ENCODE data around the gene DIPK2A.

The DIPK2A gene

GRCh38 chr3:143974271-143975238, 2.9 kb downstream of the DIPK2A start:
- no peak for DNase-seq (ENCODE audit: low read depth)

GRCh38 chr3:143975554-143976152, 4.0 kb downstream of the DIPK2A start:
- no peak for DNase-seq (ENCODE audit: low read depth)

GRCh38 chr3:143977341-143978262, 6.0 kb downstream of the DIPK2A start:
- no peak for DNase-seq (ENCODE audit: low read depth)

- DNase-seq (ENCODE audit: low read depth): no peak
Observed at GRCh38 chr3:143978263-143978631, 6.6 kb downstream of the DIPK2A start.

DNA sequence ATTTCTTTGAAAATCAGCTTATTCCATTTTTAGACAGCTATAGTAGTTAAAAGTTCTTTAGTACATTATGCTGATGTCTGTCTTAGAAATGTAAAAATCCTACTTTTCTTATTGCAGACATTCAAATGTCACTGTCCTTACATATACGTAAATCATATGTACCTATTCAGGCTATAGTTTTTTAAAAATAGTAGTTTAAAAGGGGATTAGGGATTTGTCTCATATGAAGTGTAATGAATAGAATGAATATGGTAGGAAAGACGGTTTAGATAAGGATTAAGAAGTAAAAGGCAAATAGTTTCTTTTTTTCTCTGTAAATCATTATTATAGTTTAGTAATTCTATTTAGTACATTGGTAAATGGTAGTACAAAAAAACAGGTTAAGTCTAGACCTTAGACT, 7.4 kb downstream of the DIPK2A start:
- DNase-seq (ENCODE audit: low read depth): no peak

DNA sequence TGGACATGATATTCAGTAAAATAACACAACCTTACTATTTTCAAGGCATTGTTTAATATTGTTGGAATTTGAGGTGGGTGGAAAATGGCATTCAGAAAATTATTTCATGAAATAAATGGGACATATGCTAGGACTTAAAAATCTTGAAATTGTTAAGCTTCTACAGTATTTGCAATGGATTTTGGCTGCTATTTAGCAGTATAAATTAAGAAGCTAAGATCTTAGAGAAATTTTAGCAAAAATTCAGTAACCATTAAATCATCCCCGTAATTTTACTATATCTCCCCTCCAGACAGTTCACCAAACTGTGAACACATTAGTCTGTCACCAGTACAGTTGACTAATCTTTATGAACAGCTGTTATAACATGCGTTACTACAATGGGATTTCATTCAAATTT, 8.2 kb downstream of the DIPK2A start:
- DNase-seq (ENCODE audit: low read depth): no peak

DNA sequence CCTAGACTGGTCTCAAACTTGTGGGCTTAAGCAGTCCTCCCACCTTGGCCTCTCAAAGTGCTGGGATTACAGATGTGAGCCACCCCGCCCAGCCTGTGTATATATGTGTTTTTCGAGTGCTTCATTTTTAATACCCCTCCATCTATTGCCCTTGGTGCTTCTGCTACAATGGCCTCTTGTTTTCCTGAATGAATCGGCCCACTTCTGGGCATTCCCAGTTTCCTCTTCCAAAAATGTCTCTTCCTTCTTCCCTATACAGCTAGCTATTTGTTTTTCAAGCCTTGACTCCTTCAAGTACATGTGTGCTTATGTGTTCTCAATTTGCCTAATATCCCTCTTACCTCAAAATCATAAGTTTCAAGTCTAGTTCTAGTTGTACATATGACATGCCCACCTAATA, 16.7 kb downstream of the DIPK2A start:
- DNase-seq (ENCODE audit: low read depth): no peak

GRCh38 chr3:143989461-143989860, 17.8 kb downstream of the DIPK2A start:
- no peak for DNase-seq (ENCODE audit: low read depth)

GRCh38 chr3:143991713-143992112, 20.1 kb downstream of the DIPK2A start:
- DNase-seq (ENCODE audit: low read depth): no peak

GRCh38 chr3:143998266-143998665, 26.6 kb downstream of the DIPK2A start:
- no peak for DNase-seq (ENCODE audit: low read depth)

- no peak for DNase-seq (ENCODE audit: low read depth)
Observed at GRCh38 chr3:144003051-144003450, 31.4 kb downstream of the DIPK2A start.

DNA sequence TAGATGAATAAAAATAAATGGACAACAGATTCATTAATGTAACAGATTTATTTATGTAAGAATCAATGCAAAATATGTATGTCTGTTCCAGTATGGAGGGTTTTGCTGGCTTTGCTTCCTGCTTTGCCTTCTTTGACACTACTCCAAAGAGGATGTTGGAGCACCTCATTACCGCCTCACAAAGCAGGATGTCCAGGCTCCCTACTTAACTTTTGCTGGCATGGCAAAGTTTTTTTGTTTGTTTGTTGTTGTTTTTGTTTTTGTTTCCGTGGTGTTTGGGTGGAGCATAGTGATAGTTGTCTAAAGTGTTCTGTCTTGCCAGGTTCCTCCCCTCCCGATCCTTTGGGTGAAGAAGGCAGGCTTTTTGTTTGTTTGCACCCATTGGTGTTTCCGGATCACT, 38.7 kb downstream of the DIPK2A start:
- no peak for DNase-seq (ENCODE audit: low read depth)

DNA sequence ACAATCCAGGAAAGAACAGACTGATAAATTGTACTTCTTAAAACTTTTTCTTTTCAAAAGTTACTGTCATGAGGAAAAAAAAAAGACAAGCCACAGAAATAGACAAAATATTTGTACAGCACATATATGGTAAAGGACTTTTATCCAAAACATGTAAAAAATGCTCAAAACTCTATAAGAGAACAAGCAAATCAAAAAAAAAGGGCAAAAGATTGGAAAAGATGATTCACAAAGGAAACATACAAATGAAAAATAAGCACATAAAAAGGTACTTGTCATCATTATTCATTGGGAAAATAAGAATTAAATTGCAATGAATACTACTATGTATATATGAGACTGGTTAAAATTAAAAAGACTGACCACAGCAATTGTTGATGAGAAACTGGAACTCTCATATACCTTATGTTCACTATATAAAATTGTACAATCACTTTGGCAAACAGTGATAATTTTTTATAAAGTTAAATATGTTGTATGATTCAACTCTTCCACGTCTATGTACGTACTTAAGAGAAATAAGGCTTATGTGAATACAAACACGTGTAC, 39.7 kb downstream of the DIPK2A start:
- DNase-seq (ENCODE audit: low read depth): no peak

- no peak for DNase-seq (ENCODE audit: low read depth)
Observed at GRCh38 chr3:144015133-144015532, 43.5 kb downstream of the DIPK2A start.

DNA sequence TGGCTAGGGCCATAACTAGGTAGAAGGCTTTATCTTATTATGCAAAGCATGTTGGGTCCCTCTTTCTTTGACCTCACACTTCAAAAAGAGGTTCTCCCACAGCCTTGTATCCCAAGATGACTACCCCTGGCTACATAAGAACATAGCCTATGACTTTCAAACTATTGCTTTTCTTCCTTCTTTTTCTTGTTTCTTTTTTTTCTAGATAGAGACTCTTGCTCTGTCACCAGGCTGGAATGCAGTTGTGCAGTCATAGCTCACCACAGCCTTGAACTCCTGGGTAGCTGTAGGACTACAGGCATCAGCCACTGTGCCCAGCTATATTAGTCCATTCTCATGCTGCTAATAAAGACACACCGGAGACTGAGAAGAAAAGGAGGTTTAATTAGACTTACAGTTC, 47.2 kb downstream of the DIPK2A start:
- DNase-seq (ENCODE audit: low read depth): no peak
